Activated T-helper 1 cell treated with Interleukin-2 at 50 U/mL for 16 hours (primary cell): ENCODE results near the gene OR8B12.

Experiments used
- DNase-seq: peaks from one replicate; pipeline ENCODE4 v3.0.0-alpha.2; 2020; ENCODE audit warnings: low read depth

OR8B12 gene, protein sequence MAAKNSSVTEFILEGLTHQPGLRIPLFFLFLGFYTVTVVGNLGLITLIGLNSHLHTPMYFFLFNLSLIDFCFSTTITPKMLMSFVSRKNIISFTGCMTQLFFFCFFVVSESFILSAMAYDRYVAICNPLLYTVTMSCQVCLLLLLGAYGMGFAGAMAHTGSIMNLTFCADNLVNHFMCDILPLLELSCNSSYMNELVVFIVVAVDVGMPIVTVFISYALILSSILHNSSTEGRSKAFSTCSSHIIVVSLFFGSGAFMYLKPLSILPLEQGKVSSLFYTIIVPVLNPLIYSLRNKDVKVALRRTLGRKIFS

GRCh38 chr11:124543554-124543953 lies at the start of gene OR8B12:
Gene OR8B12 (minus strand): TSS chr11:124543654. CDS start chr11:124543654, 0 bp downstream.
- DNase-seq, result no peak

DNA sequence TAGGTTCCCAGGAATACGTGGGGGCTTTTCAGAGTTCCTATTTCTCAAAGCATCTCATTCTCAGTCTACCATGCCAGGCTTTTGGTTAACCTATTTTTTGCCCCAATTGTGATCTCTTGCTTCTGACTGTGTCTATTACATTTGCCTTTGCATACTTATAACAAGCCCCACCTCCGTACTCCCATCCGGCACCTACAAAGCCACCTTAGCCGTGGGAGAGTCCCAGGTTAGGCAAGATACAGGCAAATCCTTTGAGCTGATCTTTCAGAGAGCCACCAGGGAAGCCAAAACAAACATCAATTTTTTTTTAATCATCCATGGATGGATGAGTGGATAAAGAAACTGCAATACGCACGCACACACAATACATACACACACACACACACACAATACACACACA lies 49.2 kb upstream of the OR8B12 start:
- DNase-seq, result no peak

DNA sequence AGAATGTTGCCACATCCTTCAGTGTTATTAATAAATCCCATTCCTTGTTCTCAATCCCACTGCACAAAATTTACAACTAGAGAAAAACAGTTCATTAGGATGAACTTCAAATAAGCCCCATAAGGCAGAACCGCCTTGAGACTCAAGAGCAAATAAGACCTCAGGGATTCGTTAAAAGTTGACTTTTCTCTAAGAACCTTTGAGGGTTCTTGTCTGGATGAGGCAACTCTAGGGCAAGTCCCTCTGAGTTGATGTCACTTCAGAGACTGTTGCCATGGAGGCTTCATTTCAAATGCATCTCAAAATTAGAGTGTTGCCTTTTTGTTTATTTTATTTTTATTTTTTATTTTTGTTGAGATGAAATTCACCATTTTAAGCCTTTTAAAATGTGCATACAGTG lies 48.0 kb upstream of the OR8B12 start:
- no peak for DNase-seq

DNA sequence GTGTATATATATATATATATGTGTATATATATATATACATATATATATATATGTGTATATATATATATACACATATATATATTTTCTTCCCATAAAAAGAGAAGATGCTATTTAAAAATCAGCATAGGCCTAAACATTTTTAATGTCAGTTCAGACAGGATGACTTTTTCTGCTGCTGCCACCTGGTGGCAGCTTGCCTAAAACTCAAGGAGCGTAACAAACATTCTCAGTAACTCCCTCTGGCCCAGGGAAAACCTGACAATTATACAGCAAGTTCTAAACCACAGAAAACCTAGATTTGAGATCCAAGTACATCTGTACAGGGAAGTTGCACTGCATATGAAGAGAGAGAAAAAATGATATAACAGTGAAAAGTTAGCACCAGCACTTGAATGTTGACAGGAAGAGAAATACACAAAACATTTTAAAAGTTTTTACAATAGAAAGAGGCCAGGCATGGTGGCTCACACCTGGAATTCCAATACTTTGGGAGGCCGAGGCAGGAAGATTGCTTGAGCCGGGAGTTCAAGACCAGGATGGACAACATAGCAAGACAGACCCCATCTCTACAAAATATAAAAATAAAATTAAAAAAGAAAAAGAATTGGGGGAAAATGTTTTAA lies 42.9 kb upstream of the OR8B12 start:
- DNase-seq, result peak; percentile 7

GRCh38 chr11:124584681-124585372 lies 41.4 kb upstream of the OR8B12 start:
- no peak for DNase-seq

DNA sequence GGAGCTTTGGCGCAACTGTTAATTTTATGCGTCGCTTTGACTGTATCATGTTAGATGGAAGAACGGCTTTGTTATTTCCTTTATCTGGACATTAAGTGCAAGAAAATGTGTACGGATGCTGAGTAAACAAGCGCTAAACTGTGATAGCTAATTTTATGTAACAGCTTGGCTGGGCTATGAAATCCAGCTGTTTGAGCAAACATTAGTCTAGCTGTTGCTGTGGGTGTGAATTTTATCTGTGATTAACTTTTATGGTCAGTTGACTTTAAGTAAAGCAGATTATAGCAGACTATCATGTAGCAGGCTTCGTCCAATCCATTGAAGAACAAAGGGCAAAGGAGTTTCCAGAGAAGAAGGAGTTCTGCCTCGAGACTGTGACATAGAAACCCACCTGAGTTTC lies 40.3 kb upstream of the OR8B12 start:
- no peak for DNase-seq

- DNase-seq, result no peak
These were observed 39.1 kb upstream of the OR8B12 start for GRCh38 chr11:124582565-124582964.

DNA sequence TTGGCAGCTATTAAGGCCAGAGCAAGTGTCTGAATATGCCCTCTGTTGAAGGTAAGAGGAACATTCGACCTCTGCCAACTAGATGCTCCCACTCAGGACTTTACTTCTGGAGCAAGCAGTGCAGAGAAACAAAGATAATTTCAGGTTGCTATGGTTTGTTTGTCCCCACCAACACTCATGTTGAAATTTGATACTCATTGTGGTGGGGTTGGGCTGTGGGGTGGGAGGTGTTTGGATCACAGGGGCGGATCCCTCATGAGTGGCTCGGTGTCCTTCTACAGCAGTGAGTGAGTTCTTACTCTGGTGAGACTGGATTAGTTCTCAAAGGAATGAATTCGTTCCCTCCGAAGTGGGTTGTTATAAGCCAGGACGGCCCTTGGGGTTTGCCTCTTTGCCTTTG lies 38.4 kb upstream of the OR8B12 start:
- no peak for DNase-seq

- no peak for DNase-seq
These were observed 35.3 kb upstream of the OR8B12 start for GRCh38 chr11:124578761-124579160.

- no peak for DNase-seq
These were observed 34.4 kb upstream of the OR8B12 start for GRCh38 chr11:124577716-124578427.

- no peak for DNase-seq
These were observed 26.7 kb upstream of the OR8B12 start for GRCh38 chr11:124570160-124570559.

DNA sequence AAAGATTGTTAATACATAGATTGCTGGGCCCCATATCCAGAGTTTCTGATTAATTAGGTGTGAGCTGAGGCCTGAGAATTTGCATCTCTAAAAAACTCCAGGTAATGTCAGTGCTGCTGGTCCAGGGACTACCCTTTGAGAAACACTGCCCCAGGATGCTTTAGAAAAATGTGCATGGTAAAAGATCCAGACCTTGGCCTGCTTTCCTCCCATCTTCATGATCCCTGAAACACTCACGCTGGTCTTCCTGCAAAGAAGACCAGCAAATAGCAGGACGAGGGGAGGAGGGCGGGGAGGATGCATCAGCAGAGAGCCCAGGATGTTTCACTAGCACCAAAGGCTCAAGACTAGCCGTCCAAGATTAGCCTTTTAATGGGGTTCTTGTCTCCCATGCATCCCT lies 26.2 kb upstream of the OR8B12 start, which contains the start of gene OR8A1:
OR8A1 (plus strand) TSS at position 301 of the 400 bp plus-strand sequence. CDS start 123 bp downstream, outside the sequence.
- no peak for DNase-seq

- no peak for DNase-seq
These were observed 13.4 kb upstream of the OR8B12 start for GRCh38 chr11:124556828-124557227.

- DNase-seq, result no peak
These were observed 8.5 kb upstream of the OR8B12 start for GRCh38 chr11:124551987-124552386.

- no peak for DNase-seq
These were observed 7.7 kb upstream of the OR8B12 start for GRCh38 chr11:124551189-124551588.

DNA sequence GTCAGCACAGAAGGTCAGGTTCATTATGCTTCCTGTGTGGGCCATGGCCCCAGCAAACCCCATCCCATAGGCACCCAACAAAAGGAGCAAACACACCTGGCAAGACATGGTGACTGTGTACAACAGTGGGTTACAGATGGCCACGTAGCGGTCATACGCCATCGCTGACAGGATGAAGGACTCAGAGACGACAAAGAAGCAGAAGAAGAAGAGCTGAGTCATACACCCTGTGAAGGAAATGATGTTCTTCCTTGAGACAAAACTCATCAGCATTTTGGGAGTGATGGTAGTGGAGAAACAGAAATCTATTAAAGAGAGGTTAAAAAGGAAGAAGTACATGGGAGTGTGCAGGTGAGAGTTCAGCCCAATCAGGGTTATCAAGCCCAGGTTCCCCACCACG lies 309 bp downstream of the OR8B12 start:
- no peak for DNase-seq

DNA sequence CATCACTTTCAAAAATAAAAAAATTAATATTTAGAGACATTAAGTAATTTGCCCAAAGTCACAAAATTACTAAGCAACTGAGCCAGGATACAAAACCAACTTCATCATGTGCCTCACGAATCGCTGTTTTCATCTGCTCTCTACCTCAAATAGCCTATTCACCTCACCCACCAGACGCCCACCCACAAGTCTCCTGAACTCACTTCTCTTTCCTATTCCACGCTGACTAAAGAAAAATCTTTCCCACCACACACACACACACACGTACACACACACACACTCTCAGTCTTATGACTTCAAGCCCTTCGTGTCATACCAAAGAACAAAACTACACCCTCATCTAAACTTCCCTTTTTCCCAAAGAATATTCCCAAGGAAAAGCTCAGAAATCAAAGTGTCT lies 2.2 kb downstream of the OR8B12 start:
- DNase-seq, result no peak

- no peak for DNase-seq
These were observed 5.4 kb downstream of the OR8B12 start for GRCh38 chr11:124538019-124538418.

- DNase-seq, result no peak
These were observed 6.9 kb downstream of the OR8B12 start for GRCh38 chr11:124536520-124536919.

GRCh38 chr11:124535552-124536232 lies 7.8 kb downstream of the OR8B12 start:
- no peak for DNase-seq

GRCh38 chr11:124534051-124534450 lies 9.4 kb downstream of the OR8B12 start:
- no peak for DNase-seq

- no peak for DNase-seq
These were observed 9.8 kb downstream of the OR8B12 start for GRCh38 chr11:124533626-124534025.
